ENCODE measurements around the gene ZNF567.
"Not testable (repeated sequence)": the region's sequence is repeated elsewhere in the genome, so short reads cannot be mapped to it uniquely, and the experiment has no call there.

ZNF567 gene

DNA sequence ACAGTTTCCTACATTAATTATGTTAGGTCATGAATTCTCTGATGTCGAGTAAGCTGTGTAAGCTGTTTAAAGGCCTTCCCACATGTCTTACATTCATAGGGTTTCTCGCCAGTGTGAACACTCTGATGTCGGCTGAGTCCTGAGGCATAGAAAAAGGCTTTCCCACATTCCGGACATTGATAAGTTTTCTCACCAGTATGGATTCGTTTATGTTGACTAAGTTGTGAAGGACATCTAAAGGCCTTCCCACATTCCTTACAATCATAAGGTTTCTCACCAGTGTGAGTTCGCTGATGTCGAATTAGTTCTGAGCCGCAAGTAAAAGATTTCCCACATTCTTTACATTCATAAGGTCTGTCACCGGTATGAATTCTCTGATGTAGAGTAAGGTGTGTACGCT, 60.3 kb downstream of the ZNF567 start:
- peaks cover 96% of the 10 kb centered on the region for H3K36me3 Mint-ChIP-seq (ENCODE audit: low read depth)
- no peak for DNase-seq
- TF ChIP-seq, protein P1, sequence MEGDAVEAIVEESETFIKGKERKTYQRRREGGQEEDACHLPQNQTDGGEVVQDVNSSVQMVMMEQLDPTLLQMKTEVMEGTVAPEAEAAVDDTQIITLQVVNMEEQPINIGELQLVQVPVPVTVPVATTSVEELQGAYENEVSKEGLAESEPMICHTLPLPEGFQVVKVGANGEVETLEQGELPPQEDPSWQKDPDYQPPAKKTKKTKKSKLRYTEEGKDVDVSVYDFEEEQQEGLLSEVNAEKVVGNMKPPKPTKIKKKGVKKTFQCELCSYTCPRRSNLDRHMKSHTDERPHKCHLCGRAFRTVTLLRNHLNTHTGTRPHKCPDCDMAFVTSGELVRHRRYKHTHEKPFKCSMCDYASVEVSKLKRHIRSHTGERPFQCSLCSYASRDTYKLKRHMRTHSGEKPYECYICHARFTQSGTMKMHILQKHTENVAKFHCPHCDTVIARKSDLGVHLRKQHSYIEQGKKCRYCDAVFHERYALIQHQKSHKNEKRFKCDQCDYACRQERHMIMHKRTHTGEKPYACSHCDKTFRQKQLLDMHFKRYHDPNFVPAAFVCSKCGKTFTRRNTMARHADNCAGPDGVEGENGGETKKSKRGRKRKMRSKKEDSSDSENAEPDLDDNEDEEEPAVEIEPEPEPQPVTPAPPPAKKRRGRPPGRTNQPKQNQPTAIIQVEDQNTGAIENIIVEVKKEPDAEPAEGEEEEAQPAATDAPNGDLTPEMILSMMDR (IDR thresholded peaks at IDR 0.05) = no peak
- peaks cover 100% of the 10 kb centered on the region for H3K9me3 Mint-ChIP-seq
- H3K4me3 Mint-ChIP-seq = no peak overlapping the region
- H3K27ac Mint-ChIP-seq = no peak overlapping the region
- no peaks in the 10 kb centered on the region for H3K27me3 Mint-ChIP-seq (ENCODE audit: low read depth, poor library complexity)
- H3K4me1 Mint-ChIP-seq = no peaks in the 10 kb centered on the region

DNA sequence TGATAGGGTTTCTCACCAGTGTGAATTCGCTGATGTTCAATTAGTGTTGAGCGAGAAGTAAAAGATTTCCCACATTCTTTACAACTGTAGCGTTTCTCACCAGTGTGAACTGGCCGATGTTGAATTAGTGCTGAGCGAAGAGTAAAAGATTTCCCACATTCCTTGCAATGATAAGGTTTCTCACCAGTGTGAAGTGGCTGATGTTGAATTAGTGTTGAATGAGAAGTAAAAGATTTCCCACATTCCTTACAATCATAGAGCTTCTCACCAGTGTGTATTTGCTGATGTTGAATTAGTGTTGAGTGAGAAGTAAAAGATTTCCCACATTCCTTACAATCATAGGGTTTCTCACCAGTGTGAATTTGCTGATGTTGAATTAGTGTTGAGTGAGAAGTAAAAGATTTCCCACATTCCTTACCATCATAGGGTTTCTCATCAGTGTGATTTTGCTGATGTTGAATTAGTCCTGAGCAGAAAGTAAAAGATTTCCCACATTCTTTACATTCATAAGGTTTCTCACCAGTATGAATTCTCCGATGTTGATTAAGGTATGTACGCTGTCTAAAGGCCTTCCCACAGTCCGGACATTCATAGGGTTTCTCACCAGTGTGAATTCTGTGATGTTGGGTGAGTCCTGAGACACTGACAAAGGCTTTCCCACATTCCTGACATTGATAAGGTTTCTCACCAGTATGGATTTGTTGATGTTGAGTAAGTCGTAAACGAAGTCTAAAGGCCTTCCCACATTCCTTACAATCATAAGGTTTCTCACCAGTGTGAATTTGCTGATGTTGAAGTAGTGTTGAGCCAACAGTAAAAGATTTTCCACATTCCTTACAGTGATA, 61.2 kb downstream of the ZNF567 start:
- no peaks in the 10 kb centered on the region for H3K4me1 Mint-ChIP-seq
- H3K27ac Mint-ChIP-seq = no peak overlapping the region
- H3K36me3 Mint-ChIP-seq (ENCODE audit: low read depth) = peaks cover 98% of the 10 kb centered on the region
- peaks cover 98% of the 10 kb centered on the region for H3K9me3 Mint-ChIP-seq
- TF ChIP-seq, protein P1 (IDR thresholded peaks at IDR 0.05) = no peak
- no peak overlapping the region for H3K4me3 Mint-ChIP-seq
- no peaks in the 10 kb centered on the region for H3K27me3 Mint-ChIP-seq (ENCODE audit: low read depth, poor library complexity)
- no peak for DNase-seq

DNA sequence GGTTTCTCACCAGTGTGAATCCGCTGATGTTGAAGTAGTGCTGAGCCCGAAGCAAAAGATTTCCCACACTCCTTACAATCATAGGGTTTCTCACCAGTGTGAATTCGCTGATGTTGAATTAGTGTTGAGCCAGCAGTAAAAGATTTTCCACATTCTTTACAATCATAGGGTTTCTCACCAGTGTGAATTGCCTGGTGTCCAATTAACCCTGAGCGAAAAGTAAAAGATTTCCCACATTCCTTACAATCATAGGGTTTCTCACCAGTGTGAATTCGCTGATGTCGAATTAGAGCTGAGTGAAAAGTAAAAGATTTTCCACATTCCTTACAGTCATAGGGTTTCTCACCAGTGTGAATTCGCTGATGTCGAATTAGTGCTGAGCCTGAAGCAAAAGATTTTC, 62.2 kb downstream of the ZNF567 start:
- H3K4me3 Mint-ChIP-seq, H3K27ac Mint-ChIP-seq: not testable (repeated sequence)
- H3K9me3 Mint-ChIP-seq = peaks cover 98% of the 10 kb centered on the region

DNA sequence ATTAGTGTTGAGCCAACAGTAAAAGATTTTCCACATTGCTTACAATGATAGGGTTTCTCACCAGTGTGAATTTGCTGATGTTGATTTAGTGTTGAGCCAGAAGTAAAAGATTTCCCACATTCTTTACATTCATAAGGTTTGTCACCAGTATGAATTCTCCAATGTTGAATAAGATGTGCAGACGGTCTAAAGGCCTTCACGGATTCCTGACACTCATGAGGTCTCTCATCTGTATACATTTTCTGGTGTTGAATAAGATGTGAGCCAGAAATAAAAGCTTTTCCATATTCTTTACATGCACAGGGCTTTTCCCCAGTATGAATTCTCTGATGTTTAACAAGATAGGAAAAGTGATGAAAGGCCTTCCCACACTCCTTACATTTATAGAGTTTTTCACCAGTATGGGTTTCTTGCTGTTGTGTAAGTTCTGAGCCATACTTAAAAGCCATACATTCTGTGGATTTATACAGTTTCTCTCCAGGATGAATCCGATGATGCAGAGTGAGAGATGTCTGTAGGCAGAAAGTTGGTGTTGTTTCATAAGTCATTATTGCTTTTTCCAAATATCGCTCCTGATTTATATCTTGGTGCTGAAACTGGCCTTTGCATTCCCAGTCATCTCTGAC, 62.8 kb downstream of the ZNF567 start:
- peaks cover 98% of the 10 kb centered on the region for H3K9me3 Mint-ChIP-seq
- peaks cover 100% of the 10 kb centered on the region for H3K36me3 Mint-ChIP-seq (ENCODE audit: low read depth)
- no peaks in the 10 kb centered on the region for H3K4me1 Mint-ChIP-seq
- no peak overlapping the region for H3K4me3 Mint-ChIP-seq
- H3K27ac Mint-ChIP-seq = no peak overlapping the region
- no peak for DNase-seq
- TF ChIP-seq, protein P1 (IDR thresholded peaks at IDR 0.05) = no peak
- H3K27me3 Mint-ChIP-seq (ENCODE audit: low read depth, poor library complexity) = no peaks in the 10 kb centered on the region

More for the DNA sequence above, 62.2 kb downstream of the ZNF567 start:
- not testable (repeated sequence) for H3K4me1 Mint-ChIP-seq; H3K27me3 Mint-ChIP-seq (ENCODE audit: low read depth, poor library complexity); DNase-seq
- peaks cover 100% of the 10 kb centered on the region for H3K36me3 Mint-ChIP-seq (ENCODE audit: low read depth)

Measured in nephron progenitor cell (in vitro differentiated cells).